Activated T-helper 1 cell treated with anti-CD3 and anti-CD28 coated beads, Interleukin-2, amount 50 U/mL, for 16 hours (primary cell): ENCODE measurements around the gene TAF1B.

Source experiments
- DNase-seq, 2 donors: peaks; one replicate each; pipeline ENCODE4 v3.0.0-alpha.2; 2020; ENCODE audit warnings: low read depth in 1 of 2, low spot score in 1 of 2

TAF1B gene

GRCh38 chr2:9807555-9808305, 35.5 kb upstream of the TAF1B start:
- no peak for DNase-seq

- no peak for DNase-seq
These were observed 34.8 kb upstream of the TAF1B start for GRCh38 chr2:9808334-9809063.

DNA sequence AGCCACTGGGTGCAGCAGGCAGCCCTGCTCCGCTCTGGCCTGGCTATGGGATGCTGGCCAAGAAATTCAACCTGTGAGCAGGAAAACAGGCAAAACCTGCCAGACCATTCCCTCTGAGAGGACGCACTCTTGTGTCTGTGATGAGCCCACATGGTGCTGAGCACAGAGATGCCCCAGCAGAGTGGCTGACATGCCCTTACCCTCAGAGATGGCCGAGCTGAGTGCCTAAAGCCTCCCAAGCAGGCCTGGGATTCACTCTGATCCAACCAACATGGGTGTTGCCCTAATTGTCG, 34.3 kb upstream of the TAF1B start:
- DNase-seq, result no peak

GRCh38 chr2:9809448-9810088, 33.7 kb upstream of the TAF1B start:
- DNase-seq, result no peak

GRCh38 chr2:9811216-9811615, 32.1 kb upstream of the TAF1B start:
- DNase-seq, result no peak

DNA sequence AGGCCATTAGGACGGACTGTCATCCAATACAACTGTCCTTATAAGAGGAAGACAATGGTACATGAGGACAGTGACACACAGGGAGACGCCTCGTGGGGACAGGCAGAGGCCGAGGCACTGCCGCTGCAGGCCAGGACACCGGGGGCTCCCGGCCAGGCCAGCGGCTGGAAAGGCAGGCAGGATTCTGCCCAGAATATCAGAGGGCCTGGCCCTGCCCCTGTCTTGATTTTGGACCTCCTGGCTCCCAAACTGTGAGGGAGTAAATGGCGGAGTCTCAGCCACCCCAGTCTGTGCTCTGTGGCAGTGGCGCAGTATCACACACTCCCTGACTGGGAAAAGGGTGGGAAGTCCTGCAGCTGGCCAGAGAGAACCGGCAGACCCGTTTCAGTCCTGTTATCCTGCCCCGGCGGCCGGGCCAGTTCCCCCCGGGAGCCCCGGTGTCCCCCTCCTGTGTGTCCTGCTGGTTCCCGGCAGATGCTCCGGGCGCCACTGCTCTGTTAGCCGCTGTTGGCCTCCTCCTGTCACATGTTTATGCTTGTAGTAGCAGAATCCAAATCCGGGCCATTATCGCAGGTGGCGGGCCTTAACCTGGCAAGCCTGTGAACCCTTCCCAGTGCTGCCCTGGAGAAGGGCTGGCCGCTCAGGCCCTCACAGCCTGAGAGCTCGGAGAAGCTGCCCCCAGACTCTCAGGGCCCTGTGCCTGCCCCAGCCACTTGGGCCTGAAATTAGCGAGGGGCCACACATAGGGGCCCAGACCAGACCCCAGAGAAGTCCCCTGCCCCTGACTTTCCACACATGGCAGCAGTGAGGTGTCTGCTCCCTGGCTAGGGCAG, 31.4 kb upstream of the TAF1B start:
- no peak for DNase-seq

GRCh38 chr2:9812945-9813311, 30.3 kb upstream of the TAF1B start:
- DNase-seq, result no peak

DNA sequence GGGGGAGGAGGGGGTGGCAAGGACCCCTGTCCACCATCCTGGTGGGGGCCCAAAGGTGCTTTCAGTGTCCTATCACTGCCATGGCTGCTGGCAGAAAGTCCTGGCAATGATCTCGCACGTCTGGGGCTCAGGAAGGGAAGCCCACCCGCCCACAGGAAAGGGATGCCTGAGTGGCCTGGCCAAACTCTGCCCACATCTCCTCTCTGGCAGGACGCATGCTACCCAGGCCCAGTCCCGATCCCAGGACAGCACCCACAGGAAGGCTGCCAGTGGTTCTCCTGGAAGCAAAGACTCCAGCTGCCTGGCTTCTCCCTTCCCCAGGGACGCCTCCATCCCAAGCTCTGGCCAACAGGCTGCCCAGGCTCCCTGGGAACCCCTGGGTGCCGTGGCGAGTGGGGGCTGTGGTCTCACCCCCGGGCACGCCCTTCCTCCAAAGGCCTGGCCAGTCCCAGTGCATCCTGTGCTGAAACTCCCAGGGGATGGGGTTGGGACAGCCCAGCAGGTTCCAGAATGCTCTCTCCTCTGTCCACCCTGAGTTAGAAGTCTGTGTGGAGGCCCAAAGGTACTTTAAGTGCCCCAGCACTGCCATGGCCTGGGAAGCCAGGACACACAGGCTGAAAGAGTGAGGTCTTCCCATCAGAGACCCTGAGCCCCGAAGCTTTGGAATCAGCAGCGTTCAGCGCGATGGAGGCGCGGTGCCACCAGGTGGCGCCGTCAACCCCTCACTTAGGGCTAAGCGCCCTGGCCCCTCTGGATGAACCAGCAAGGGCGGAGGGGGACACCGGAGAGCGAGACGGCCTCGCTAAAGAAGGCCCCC, 29.8 kb upstream of the TAF1B start:
- peak; percentile 45 to 50 for DNase-seq

DNA sequence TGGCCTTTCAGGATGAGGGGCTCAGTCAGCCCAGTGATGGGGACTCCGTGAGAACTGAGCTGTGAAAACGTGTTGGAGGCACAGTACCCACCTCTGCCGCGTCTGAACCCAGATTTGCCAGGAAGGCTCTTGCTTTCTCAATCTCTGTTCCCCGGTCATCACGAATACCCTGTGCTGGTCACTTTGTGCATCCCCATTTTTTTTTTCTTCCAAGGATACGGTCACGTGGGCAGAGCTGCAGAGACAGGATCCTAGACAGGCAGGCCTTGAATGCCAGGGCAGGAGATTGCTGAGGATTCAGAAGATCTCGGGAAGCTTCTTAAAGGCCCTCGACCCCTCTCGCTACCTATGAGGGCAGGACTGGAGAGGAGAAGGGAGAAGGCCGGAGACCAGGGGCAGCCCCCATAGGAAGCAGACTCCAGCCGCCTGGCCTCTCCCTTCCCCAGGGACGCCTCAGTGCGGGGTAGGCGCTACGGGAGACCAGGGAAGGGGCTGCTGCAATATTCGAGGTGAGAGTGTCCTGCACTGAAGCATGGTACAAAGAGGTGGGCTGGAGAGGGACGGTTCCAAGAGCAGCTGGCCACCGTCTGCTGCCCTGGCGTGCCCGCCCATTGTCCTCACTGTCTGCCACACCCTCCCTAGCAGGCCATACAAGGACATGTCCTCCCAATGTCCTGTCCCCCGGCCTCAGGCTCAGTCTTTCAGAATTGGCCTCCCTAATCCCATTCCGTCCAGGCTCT, 29.0 kb upstream of the TAF1B start:
- no peak for DNase-seq

GRCh38 chr2:9815076-9815475, 28.2 kb upstream of the TAF1B start:
- DNase-seq, result no peak

GRCh38 chr2:9815844-9816279, 27.4 kb upstream of the TAF1B start:
- DNase-seq, result no peak

GRCh38 chr2:9818097-9818496, 25.2 kb upstream of the TAF1B start:
- no peak for DNase-seq

DNA sequence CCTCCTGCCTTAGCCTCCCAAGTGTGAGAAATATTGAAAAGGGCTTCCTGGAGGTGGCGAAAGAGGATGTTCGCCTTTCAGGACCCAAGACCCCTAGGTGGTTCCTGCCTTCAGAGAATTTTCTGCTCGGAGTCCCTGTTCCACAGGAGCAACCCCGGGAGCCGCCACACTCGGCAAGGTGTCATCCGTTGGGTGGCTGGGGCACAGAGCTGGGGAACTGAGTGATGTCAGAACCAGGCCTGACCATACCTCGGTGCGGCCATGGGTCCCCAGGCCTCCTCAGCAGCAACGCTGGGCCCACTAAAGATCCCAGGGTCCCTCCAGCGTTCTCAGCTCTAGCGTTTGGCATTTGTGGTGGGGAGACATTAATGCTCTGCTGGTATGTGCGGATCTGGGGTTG, 23.7 kb upstream of the TAF1B start:
- DNase-seq, result no peak

DNA sequence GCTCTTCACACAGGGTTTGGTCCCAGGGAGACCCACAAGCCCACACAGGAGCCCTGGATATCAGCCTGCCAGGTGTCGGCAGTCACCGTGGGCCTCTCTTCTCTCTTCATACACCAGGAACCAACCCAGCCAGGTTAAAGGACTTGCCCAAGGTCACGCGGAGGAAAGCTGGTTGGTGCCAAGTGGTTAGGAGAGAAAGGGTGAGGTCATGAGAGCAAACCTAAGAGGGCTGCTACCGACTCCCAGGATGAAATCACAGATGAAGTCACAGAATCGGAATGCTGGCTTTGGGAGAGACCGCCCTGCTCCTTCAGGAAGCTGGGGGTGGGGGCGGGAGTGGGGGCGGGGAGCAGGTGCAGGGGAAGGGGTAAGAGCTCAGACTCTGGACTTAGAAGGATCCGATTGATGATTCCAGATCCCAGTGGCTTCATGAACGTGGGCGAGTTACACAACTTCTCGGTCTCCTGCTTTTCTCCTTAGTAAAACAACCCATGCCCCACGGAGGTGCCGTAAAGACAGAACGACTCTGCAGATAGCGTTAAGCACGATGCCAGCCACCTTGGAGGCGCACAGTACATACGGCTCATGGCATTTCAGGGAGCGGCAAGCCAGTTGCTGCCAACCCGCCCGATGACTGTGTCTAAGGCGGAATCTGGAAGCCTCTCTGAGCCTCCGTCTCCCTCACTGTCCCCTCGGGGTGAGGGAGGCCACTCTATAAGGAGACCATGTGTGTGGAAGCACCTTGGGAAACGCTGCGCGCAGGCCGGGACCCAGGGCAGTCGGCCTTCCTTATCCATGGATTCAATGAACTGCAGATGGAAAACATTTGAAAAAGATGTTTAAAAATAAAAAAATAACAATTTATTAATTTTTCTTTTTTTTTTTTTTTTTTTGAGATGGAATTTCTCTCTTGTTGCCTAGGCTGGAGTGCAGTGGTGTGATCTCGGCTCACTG, 23.0 kb upstream of the TAF1B start:
- DNase-seq, result no peak

- no peak for DNase-seq
These were observed 21.3 kb upstream of the TAF1B start for GRCh38 chr2:9821805-9822445.

DNA sequence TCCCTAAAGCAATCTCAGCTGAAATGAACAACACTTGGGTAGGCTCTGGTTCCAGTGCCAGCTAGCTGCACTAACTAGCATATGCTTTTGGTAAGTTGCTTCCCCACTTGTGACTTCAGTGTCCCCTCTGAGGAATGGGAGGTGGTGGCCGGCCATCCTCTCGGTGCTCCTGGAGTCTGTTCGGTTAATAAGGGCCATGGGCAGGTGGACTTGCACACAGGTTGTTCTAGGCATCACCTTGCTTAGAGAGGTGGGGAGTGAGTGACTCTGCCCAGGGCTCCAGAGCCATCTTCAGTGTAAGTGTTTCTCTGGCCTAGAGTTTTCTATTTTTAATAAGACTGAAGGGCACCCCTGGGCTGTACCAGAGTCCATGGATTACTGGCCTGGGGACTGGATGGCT, 18.8 kb upstream of the TAF1B start:
- DNase-seq, result no peak

- DNase-seq, result no peak
These were observed 18.1 kb upstream of the TAF1B start for GRCh38 chr2:9824956-9825720.

- DNase-seq, result no peak
These were observed 17.1 kb upstream of the TAF1B start for GRCh38 chr2:9826208-9826607.
